Measurements from ENCODE around the gene PRIMPOL. TPM values are rescaled to one million over a fixed set of nuclear protein-coding genes. Genes with fewer than 3 reads are reported as not detected.
"Not testable (repeated sequence)": the region's sequence is repeated elsewhere in the genome, so short reads cannot be mapped to it uniquely, and the experiment has no call there.

The PRIMPOL gene, protein sequence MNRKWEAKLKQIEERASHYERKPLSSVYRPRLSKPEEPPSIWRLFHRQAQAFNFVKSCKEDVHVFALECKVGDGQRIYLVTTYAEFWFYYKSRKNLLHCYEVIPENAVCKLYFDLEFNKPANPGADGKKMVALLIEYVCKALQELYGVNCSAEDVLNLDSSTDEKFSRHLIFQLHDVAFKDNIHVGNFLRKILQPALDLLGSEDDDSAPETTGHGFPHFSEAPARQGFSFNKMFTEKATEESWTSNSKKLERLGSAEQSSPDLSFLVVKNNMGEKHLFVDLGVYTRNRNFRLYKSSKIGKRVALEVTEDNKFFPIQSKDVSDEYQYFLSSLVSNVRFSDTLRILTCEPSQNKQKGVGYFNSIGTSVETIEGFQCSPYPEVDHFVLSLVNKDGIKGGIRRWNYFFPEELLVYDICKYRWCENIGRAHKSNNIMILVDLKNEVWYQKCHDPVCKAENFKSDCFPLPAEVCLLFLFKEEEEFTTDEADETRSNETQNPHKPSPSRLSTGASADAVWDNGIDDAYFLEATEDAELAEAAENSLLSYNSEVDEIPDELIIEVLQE
- total RNA-seq = 9.8 TPM
- long read RNA-seq, transcript PRIMPOL-201 (14 exons, 2,289 nt) = major isoform, 16 of 26 reads
- long read RNA-seq, partial matches to known transcripts = 0 of 26 reads
- long read RNA-seq, other reads (novel, unspliced or antisense) = 5 of 26 reads

DNA sequence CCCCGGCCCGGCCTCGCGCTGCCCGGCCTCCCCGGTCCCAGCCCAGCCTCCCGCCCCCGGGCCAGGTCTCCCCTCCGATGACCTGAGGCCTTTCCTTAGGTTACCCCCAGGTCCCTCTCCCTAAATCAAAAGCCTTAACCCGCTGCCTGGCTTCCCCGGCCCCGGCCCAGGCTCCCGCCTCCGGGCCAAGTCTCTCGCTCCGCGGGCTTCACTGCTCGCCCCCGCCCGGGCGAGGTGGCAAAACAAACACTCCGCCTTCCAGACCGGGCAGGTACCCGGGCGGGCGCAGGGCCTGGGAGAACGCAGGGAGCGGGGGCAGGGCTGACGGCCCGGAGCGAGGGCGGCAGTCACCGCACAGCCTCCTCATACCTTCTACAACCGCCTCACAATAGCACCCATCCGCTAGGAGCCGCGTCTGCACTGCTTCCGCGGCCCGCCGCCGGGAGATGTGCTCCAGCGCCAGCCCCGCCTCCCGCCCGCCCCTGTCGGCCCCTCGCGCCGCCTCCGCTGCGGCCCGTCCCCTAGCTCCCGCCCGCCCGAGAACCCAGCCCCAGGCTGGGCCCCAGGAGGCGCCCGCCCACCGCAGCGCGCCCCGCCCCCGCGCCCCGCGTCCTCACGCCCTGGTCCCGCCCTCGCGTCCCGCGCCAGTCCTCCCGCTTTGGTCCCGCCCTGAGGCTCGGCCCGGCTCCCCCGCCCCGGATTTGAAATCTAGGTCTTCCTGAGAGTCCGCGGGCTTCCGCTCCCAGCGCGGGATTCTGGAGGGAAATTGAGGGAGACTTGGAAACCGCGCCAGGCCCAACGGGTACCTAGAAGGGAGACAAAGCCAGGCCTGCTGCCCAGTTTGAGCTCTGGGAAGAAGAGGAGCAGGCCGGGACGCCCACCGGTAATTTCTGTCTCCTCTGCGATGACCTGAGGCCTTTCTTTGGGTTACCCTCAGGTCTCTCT lies at the start of gene PRIMPOL, which contains the start of gene CASP3:
Gene PRIMPOL, plus strand, starts transcription at position 713 of the 945 bp plus-strand sequence. CDS start 7,403 bp downstream, outside the sequence.
Gene CASP3, minus strand, starts transcription at position 422 of the 945 bp plus-strand sequence. CDS start 10,994 bp downstream, outside the sequence.
- peak; percentile 99 for DNase-seq (ENCODE audit: low spot score)

DNA sequence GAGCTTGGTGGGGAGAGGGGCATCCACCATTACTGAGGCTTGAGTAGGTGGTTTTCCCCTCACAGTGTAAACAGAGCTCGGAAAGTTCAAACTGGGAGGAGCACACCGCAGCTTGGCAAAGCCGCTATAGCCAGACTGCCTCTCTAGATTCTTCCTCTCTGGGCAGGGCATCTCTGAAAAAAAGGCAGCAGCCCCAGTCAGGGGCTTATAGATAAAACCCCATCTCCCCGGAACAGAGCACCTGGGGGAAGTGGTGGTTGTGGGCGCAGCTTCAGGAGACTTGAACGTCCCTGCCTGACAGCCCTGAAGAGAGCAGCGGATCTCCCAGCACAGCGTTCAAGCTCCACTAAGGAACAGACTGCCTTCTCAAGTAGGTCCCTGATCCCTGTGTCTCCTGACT lies 48.6 kb upstream of the PRIMPOL start:
- not testable (repeated sequence) for DNase-seq (ENCODE audit: low spot score)

DNA sequence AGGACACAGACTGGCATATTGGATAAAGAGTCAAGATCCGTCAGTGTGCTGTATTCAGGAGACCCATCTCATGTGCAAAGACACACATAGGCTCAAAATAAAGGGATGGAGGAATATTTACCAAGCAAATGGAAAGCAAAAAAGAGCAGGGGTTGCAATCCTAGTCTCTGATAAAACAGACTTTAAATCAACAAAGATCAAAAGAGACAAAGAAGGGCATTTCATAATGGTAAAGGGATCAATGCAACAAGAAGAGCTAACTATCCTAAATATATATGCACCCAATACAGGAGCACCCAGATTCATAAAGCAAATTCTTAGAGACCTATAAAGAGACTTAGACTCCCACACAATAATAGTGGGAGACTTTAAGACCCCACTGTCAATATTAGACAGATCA lies 46.7 kb upstream of the PRIMPOL start:
- DNase-seq (ENCODE audit: low spot score) = not testable (repeated sequence)

DNA sequence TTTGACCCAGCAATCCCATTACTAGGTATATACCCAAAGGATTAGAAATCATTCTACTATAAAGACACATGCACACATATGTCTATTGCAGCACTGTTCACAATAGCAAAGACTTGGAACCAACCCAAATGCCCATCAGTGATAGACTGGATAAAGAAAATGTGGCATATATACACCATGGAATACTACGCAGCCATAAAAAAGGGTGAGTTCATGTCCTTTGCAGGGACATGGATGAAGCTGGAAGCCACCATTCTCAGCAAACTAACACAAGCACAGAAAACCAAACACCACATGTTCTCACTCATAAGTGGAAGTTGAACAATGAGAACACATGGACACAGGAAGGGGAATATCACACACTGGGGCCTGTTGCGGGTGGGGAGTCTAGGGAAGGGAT lies 42.1 kb upstream of the PRIMPOL start:
- not testable (repeated sequence) for DNase-seq (ENCODE audit: low spot score)

DNA sequence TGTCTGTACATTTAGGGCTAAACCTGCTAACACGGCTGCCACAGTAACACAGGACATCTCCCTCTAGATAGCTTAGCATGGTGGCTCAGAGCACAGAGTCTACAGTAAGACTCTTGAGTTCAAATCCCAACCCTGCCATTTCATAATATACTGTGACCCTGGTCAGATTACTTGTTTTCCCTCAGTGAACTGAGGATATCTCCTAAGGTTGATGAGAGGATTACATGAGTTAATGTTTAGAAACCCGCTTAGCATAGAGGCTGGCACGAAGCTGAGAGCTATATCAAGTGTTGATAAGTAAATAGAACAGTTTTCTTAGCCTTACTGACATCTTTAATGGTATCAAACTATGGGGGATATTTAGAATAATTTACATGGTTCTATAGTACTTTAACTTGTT lies 37.5 kb upstream of the PRIMPOL start:
- no peak for DNase-seq (ENCODE audit: low spot score)

DNA sequence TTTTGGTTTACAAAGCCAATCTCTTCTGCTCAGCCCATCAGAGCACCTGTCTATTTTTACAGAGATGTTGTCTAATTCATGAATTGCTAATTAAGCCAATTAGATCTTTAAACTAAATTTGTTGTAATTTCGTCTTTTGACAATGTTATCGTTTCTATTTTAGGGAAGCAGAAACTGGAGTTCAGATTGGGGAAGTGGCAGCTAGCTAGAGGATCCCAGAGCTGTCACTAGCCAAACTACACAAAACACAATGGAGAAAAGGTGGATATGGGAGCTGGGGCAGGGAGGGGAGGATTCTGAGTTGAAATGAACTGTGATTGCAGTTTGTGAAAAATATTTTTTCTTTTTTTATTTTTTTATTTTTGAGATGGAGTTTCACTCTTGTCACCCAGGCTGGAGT lies 36.1 kb upstream of the PRIMPOL start:
- DNase-seq (ENCODE audit: low spot score) = no peak

DNA sequence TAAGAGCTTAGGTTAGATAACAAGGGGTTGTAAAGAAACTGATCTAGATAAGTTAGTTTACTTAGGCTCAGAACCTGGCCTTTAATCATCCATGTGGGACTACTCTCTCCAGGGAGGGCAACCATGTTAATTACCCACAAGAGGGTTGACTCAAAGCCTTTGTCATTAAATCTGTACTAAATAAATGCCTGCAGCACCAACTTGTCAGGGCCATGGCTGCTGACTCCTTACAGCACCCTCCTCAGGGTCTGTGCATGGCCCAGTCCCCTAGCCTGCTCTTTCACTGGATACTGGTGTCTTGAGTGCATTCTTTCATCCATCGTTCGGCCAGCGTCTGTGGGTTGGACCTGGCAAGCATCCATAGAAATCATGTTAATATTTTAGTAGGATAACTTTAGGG lies 35.0 kb upstream of the PRIMPOL start:
- DNase-seq (ENCODE audit: low spot score) = no peak

DNA sequence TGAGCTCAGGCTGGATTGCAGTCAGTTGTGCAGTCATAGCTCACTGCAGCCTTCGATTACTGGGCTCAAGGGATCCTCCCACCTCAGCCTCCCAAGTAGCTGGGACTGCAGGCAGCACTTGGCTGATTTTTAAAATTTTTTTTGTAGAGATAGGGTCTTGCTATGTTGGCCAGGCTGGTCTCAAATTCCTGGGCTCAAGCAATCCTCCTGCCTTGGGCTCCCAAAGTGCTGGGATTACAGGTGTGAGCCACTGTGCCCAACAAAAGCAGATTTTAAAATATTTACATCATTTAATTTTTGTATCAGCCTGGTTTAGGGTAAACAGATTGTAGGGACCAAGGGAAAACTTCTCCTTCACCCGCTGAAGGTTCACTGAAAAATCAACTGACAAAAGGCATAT lies 33.4 kb upstream of the PRIMPOL start:
- not testable (repeated sequence) for DNase-seq (ENCODE audit: low spot score)

DNA sequence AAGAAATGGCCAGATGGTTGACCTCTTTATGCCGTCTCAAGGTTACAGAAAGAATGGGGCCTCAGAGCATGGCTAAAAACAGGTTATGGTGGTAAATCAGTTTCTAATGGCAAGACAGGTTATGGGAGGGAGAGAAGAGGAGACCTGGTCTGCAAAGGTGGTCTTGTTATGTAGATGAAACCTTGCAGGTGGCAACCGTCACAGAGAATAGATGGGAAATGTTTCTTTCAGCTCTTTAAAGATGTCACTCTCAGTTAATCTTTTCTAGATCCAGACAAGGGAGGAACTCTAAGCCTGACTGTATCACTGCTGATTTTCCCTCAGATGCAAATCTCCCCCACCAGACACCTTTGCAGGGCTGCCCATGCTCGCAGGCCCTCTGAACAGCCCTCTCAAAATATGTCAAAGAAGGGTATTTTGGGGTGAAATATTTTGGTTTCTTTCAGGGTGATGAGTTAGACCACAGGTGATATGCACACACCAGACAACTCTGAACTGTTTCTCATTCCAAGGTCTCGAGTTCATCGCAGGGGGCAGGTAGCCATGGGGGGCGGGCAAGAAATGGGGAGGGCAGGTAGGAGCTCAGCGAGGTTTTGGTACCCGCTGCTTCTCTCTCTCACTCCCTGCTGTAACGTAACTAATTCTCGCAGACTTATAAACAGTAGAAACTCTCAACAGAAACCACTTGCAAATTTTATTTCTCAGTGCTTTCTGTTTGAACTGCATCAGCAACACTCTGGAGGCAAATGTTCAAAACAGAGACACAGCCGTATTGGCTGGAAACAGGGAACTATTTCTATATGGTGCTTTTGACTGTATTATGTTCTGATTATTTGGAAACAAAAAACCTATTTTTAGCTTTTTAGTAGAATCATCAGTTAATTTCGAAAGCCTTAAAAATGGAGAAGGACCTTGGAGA lies 32.6 kb upstream of the PRIMPOL start:
- DNase-seq (ENCODE audit: low spot score) = no peak

DNA sequence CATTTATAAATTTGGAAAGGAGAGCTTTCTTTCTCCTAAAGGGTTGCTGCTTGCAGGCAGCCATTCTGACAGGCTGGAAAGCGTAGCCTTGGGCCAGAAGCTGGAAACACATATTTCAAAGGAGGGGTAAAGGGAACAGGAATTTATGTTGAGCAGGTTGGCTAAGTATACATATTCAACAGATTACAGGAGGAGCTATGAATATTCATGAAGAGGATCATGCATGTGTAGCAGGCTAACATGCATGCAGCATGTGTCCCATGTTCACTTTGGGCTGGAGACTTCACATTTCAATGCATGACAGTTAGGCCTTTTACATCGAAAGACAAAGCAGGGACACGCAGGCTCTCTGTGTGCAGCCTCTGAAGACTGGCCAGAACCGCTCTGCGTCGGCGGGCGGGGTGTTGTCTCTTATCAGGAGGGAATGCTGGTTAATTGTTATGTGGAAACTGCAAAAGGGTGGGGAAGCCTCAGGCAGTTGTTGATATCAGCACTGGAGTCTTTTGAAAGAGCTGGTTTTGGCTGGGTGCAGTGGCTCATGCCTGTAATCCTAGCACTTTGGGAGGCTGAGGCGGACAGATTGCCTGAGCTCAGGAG lies 31.8 kb upstream of the PRIMPOL start:
- DNase-seq (ENCODE audit: low spot score) = no peak

DNA sequence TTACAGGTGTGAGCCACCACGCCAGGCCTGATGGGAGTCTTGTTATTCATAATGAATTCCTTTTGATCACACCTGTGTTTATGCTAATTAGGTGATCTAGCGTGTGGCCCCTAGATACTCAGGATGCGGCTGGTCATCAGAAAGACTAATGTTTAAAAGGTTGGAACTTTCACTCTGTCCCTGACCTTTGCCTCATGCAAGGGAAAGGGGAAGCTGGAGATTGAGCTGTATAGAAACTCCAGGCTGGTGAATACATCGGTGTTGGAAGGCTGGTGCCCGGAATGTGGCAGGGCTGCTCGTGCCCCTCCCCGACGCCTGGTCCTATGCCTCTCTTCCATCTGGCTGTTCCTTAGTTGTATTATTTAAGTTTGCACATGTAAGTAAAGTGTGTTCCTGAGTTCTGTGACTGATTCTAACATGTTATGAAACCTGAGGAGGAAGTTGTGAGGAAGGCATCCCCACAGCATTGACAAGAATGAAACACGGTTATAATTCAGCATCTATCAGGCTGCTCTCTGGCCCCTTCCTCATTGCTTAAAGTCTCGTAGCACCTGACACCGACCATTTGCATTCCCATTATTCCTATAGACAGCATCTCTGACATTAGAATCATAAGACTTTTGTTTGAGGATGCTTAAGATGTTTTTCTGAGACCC lies 29.2 kb upstream of the PRIMPOL start:
- no peak for DNase-seq (ENCODE audit: low spot score)

DNA sequence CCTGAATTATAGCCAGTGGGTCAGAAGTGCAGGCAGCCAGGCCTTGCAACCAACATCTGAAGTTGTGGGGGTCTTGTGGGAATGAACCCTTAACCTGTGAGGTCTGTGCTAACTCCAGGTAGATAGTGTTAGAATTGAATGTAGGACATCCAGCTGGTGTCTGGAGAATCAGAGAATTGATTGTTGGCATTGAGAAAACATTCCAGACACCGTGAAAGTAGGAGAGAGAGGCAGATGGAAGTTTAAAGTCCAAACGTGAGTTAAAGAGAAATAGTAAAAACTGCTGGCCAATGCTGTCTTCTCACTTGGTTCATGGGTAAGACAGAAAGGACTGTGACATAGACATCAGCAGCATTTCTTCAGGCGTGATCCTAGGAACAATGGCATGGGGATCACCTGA lies 28.0 kb upstream of the PRIMPOL start:
- DNase-seq (ENCODE audit: low spot score) = no peak

DNA sequence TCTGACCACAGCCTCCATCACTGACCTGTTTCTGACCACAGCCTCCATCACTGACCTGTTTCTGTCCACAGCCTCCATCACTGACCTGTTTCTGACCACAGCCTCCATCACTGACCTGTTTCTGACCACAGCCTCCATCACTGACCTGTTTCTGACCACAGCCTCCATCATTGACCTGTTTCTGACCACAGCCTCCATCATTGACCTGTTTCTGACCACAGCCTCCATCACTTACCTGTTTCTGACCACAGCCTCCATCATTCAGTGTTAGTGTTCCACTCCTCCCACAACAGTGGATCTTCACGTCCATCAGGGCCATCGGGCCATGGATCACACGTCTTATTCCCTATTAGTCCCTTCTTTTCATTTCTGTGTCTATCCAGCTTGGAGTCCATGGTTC lies 25.0 kb upstream of the PRIMPOL start:
- DNase-seq (ENCODE audit: low spot score) = not testable (repeated sequence)

DNA sequence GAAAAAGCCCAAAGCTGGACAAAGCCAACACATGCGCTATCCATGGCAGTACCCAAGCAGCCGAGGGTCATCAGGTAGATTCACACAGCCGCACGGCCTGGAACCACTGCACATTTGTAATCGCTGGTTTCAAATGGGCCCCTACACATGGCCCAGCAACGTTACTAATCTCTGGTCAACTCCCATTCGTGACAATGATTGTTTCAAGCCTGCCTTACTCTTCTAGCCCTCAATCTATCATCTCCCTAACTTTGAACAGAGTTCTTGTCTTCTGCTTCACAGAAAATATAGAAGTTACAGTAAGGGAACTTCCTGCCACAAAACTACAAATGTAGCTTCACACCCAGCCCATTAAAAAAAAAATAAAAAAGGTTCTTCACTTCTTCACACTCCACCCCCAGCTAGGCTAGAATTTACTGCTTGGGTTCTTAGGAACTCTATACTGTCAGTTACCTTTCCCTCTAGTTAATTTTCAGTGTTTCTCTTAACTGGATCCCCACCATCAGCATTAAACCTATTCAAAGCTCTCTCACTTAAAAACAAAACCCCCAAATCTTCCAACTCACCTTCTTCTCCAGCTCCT lies 24.5 kb upstream of the PRIMPOL start:
- no peak for DNase-seq (ENCODE audit: low spot score)

DNA sequence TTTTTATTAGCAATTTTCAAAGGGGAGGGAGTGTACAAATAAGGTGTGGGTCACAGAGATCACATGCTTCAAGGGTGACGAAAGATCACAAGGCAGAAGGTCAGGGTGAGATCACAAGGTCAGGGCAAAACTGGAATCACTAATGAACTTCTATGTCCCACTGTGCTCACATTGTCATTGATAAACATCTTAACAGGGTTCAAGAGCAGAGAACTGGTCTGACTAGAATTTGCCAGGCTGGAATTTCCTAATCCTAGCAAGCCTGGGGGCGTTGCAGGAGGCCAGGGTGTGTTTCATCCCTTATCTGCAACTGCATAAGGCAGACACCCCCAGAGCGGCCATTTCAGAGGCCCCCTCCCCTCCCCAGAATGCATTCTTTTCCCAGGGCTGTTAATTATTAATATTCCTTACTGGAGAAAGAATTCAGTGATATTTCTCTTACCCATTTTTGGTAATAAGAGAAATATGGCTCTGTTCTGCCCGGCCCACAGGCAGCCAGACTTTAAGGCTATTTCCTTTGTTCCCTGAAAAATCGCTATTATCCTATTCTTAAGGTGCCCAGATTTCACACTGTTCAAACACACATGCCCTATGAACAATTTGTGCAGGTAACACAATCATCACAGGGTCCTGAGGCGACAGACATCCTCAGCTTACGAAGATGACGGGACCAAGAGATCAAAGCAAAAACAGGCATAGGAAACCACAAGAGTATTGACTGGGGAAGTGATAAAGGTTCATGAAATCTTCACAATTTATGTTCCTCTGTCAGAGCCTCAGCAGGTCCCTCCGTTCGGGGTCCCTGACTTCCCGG lies 23.5 kb upstream of the PRIMPOL start:
- DNase-seq (ENCODE audit: low spot score) = not testable (repeated sequence)

DNA sequence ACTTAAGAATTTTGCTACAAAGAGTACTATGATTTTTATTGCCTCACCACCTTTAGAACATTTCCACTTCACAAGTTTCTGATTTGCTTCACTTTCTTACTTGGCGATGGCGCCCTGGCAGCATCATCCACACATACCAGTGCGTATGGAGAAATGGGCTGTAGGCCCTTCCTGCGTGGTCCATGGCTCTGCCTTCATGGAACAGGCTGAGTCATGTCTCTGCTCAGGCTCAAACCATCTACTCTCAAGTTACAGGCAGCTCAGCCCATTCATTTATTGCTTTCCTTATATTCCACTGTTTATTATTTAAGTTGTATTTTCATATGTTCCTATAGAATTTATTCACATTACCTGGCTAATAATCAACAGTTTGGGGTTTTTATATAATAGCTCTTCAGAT lies 21.4 kb upstream of the PRIMPOL start:
- no peak for DNase-seq (ENCODE audit: low spot score)

DNA sequence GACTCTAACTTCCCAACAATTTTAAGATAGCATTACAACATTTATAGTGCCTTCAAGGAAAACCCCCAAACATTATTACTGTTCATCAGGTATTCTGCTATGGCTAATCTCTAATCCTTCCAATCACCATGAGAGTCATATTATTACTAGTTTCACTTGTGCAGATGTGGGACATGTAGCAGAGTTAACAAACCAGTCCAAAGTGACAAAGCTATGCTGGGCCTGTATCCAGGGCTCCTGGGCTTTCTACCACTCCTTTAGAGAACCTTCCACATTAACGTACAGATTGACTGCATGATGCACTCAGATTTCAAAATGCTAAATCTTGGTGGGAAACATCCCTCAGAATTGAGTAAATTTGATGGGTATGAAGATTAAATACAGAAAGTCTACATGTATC lies 16.7 kb upstream of the PRIMPOL start:
- DNase-seq (ENCODE audit: low spot score) = no peak

DNA sequence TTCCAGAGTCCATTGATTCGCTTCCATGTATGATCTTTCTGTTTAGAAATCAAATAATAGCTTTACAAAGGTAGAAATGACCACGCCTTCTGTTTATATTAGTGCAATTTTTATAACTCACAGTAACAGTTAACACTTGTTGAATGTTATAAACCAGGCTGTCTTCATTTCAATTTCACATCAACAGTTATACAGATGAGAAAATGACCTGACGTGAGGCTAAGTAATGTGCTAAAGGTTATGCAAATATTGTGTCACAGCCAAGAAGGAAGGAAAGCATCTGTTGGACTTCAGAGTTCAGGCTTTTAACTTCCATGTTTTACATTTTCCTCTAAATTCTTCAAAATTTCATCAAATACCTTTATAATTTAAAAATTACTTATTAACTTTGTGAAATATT lies 14.2 kb upstream of the PRIMPOL start:
- no peak for DNase-seq (ENCODE audit: low spot score)
